ENCODE measurements around the gene PCCB. TPM values are rescaled to one million over a fixed set of nuclear protein-coding genes. Genes with fewer than 3 reads are reported as not detected.

Gene PCCB
- total and polyA plus RNA-seq, 2 of the 8 experiments (the other 6 are each of a cell fraction or from before 2014, with no cell fraction given), result 56.7 to 84.4 TPM

DNA sequence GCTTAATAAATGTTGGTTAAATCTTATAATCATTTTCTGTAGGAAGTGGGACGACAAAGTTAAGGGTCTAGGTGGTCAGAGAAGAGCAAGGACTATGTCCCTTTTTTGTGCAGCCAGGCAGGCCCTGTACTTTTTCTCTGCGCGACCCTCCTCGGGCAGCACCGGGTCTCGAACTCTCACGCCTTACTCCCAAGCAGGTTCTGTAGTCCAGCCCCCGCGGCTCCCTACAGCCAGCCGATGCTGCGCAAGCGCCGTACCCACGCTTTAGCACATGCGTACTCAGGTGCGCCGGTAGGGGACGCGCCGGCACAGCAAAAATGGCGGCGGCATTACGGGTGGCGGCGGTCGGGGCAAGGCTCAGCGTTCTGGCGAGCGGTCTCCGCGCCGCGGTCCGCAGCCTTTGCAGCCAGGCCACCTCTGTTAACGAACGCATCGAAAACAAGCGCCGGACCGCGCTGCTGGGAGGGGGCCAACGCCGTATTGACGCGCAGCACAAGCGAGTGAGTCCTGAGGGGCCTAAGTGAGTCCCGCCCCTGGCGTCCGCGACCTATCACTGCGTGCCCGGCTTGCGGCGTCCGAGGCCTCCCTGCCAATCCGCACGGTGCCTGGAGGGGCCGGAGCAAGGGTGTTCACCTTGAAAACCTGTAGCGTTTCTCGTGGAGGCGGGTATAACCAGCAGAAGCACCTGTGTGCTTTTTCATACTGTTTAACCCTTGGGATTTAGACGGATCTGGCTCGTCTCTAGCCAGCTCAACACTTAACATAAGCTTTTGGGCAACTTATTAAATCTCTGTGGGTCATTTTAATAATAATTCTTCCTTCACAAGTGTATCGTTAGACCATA, at the start of gene PCCB (continued):
- no peak for TF ChIP-seq CEBPB (IDR thresholded peaks at IDR 0.05; ENCODE audit: low read depth, low read length)
- TF ChIP-seq EP300 (IDR thresholded peaks at IDR 0.05; ENCODE audit: borderline replicate concordance in 1 of 2, low read depth in 2 of 2, low read length in 2 of 2), result no peak
